IMR-90 (cell line): ENCODE measurements around the gene AKT3. TPM values are rescaled to one million over a fixed set of nuclear protein-coding genes. Genes with fewer than 3 reads are reported as not detected.

Experiments
- ATAC-seq: fragments of 200-7000 bp; cut with Tn5 transposase; 2 replicates; pipeline ENCODE4 v1.9.1; 2020; ENCODE audit warnings: low read depth, mild to moderate bottlenecking, moderate library complexity
- BruUV-seq: library from RNA; stranded (reverse); fragments of 400-500 nt; replicated peaks from 2 replicates; lab custom pipeline; 2021; lab: Mats Ljungman, UMichigan
- CTCF ChIA-PET: fragments of 300-600 bp; formaldehyde crosslinking; extraction: SDS; loops from one replicate; lab custom pipeline; 2021; ENCODE audit warnings: antibody characterized with exemption; lab: Yijun Ruan, JAX
- POLR2A ChIA-PET: fragments of 300-600 bp; sonication (Branson Sonifier 250); formaldehyde crosslinking; loops from one replicate; lab custom pipeline; 2022; ENCODE audit warnings: antibody characterized with exemption; ENCODE audit not compliant: unreplicated experiment; lab: Charles Lee
- DNase-seq: peaks from one replicate; pipeline ENCODE4 v3.0.0; 2013
- H2AFZ ChIP-seq: replicated peaks from 2 replicates; pipeline ENCODE3; 2013; ENCODE audit warnings: low read length, mild to moderate bottlenecking; ENCODE audit not compliant: poor library complexity
- H2AK5ac ChIP-seq: 2 replicates; pipeline ENCODE4 v1.6.1; 2013; ENCODE audit warnings: low read depth, low read length, inconsistent platforms
- H2AK9ac ChIP-seq: replicated peaks from 2 replicates; pipeline ENCODE3; 2013; ENCODE audit warnings: mild to moderate bottlenecking, low read depth, low read length, moderate library complexity; ENCODE audit not compliant: poor library complexity
- H2BK120ac ChIP-seq: 2 replicates; pipeline ENCODE4 v1.6.1; 2013; ENCODE audit warnings: low read depth, low read length, inconsistent platforms
- H2BK15ac ChIP-seq: 3 replicates; pipeline ENCODE4 v1.6.1; 2013; ENCODE audit warnings: low read depth, low read length, inconsistent platforms
- H2BK20ac ChIP-seq: 2 replicates; pipeline ENCODE4 v1.6.1; 2013; ENCODE audit warnings: low read depth, mild to moderate bottlenecking, inconsistent platforms, low read length, moderate library complexity
- H2BK5ac ChIP-seq: 2 replicates; pipeline ENCODE4 v1.6.1; 2013; ENCODE audit warnings: mild to moderate bottlenecking, low read depth, low read length, inconsistent platforms; ENCODE audit not compliant: poor library complexity, severe bottlenecking
- H3K14ac ChIP-seq: replicated peaks from 2 replicates; pipeline ENCODE4 v1.6.1; 2013; ENCODE audit warnings: low read depth, low read length, inconsistent platforms
- H3K18ac ChIP-seq: 2 replicates; pipeline ENCODE4 v1.6.1; 2013; ENCODE audit warnings: low read depth, low read length, control low read depth
- H3K23ac ChIP-seq: 2 replicates; pipeline ENCODE4 v1.6.1; 2013; ENCODE audit warnings: low read depth, low read length, inconsistent platforms
- H3K27ac ChIP-seq: 2 replicates; pipeline ENCODE4 v1.5.1; 2013; ENCODE audit warnings: mild to moderate bottlenecking, control low read depth, low read length; ENCODE audit not compliant: insufficient read depth
- H3K27me3 ChIP-seq: 2 replicates; pipeline ENCODE4 v1.6.1; 2013; ENCODE audit warnings: low read length; ENCODE audit not compliant: control insufficient read depth, insufficient read depth
- H3K36me3 ChIP-seq: 2 replicates; pipeline ENCODE4 v1.6.1; 2013; ENCODE audit warnings: low read length, mixed read lengths; ENCODE audit not compliant: control insufficient read depth, insufficient read depth
- H3K4ac ChIP-seq: 2 replicates; pipeline ENCODE4 v1.6.1; 2013; ENCODE audit warnings: low read depth, low read length, inconsistent platforms
- H3K4me1 ChIP-seq: 2 replicates; pipeline ENCODE4 v1.6.1; 2013; ENCODE audit warnings: low read length, mixed read lengths; ENCODE audit not compliant: control insufficient read depth, insufficient read depth
- H3K4me2 ChIP-seq: 2 replicates; pipeline ENCODE4 v1.6.1; 2013; ENCODE audit warnings: low read depth, mild to moderate bottlenecking, control low read depth, low read length, moderate library complexity
- H3K4me3 ChIP-seq: 2 replicates; pipeline ENCODE4 v1.5.1; 2013; ENCODE audit warnings: low read depth, mild to moderate bottlenecking, control low read depth, low read length, moderate library complexity; ENCODE audit not compliant: insufficient read depth
- H3K56ac ChIP-seq: 2 replicates; pipeline ENCODE4 v1.6.1; 2013; ENCODE audit warnings: low read length, inconsistent platforms; ENCODE audit not compliant: insufficient read depth; ENCODE audit errors: extremely low read depth
- H3K79me1 ChIP-seq, 2 experiments: 2 replicates each; pipeline ENCODE4 v1.6.1; 2013; ENCODE audit warnings: low read length in 2 of 2, inconsistent platforms in 1 of 2, low read depth in 1 of 2
- H3K9ac ChIP-seq: 2 replicates; pipeline ENCODE4 v1.6.1; 2013; ENCODE audit warnings: low read depth, low read length, control low read depth
- H3K9me1 ChIP-seq: 2 replicates; pipeline ENCODE4 v1.6.1; 2013; ENCODE audit warnings: low read length, inconsistent platforms; ENCODE audit not compliant: insufficient read depth
- H3K9me3 ChIP-seq: 2 replicates; pipeline ENCODE4 v1.6.1; 2013; ENCODE audit warnings: low read length; ENCODE audit not compliant: control insufficient read depth, insufficient read depth
- H4K20me1 ChIP-seq: 2 replicates; pipeline ENCODE4 v1.6.1; 2013; ENCODE audit warnings: low read length, inconsistent platforms; ENCODE audit not compliant: insufficient read depth
- H4K5ac ChIP-seq: 2 replicates; pipeline ENCODE4 v1.6.1; 2013; ENCODE audit warnings: mild to moderate bottlenecking, low read depth, low read length, control low read depth
- H4K8ac ChIP-seq, 2 experiments: 2 replicates each; pipeline ENCODE4 v1.6.1; 2013; ENCODE audit warnings: low read depth in 2 of 2, low read length in 2 of 2, control low read depth in 1 of 2, inconsistent platforms in 1 of 2
- H4K91ac ChIP-seq: 2 replicates; pipeline ENCODE4 v1.6.1; 2013; ENCODE audit warnings: low read depth, low read length, inconsistent platforms; ENCODE audit not compliant: insufficient read depth
- BHLHE40 ChIP-seq: fragments of 150-350 bp; IDR thresholded peaks from 2 replicates; pipeline ENCODE4 v1.6.1; 2016; ENCODE audit warnings: mild to moderate bottlenecking, low read depth, low read length
- CEBPB ChIP-seq: IDR thresholded peaks from 2 replicates; pipeline ENCODE4 v1.6.1; 2012; ENCODE audit warnings: low read depth, low read length, improper control_type of control experiment
- CHD1 ChIP-seq: IDR thresholded peaks from 2 replicates; pipeline ENCODE4 v1.6.1; 2012; ENCODE audit warnings: low read depth, low read length, improper control_type of control experiment
- CTCF ChIP-seq: conservative IDR thresholded peaks from 2 replicates; pipeline ENCODE4 v1.5.1; 2012; ENCODE audit warnings: mild to moderate bottlenecking, low read depth, low read length, improper control_type of control experiment
- ELK1 ChIP-seq: fragments of 150-350 bp; IDR thresholded peaks from 2 replicates; pipeline ENCODE4 v1.6.1; 2016; ENCODE audit warnings: low read depth, mild to moderate bottlenecking, low read length, moderate library complexity, borderline replicate concordance
- FOS ChIP-seq: fragments of 150-350 bp; IDR thresholded peaks from 2 replicates; pipeline ENCODE4 v1.6.1; 2016; ENCODE audit warnings: low read depth, low read length
- MAFK ChIP-seq: IDR thresholded peaks from 2 replicates; pipeline ENCODE4 v1.6.1; 2012; ENCODE audit warnings: low read depth, low read length, improper control_type of control experiment
- MAZ ChIP-seq: IDR thresholded peaks from 2 replicates; pipeline ENCODE4 v1.6.1; 2012; ENCODE audit warnings: low read depth, mild to moderate bottlenecking, low read length, improper control_type of control experiment, moderate library complexity, borderline replicate concordance
- MXI1 ChIP-seq: IDR thresholded peaks from 2 replicates; pipeline ENCODE4 v1.6.1; 2012; ENCODE audit warnings: low read depth, mild to moderate bottlenecking, low read length, moderate library complexity, borderline replicate concordance
- NFE2L2 ChIP-seq: fragments of 150-350 bp; IDR thresholded peaks from 2 replicates; pipeline ENCODE4 v1.6.1; 2016; ENCODE audit warnings: low read depth, mild to moderate bottlenecking, low read length
- POLR2A ChIP-seq: IDR thresholded peaks from 2 replicates; pipeline ENCODE4 v1.6.1; 2012; ENCODE audit warnings: mild to moderate bottlenecking, low read depth, low read length
- RAD21 ChIP-seq: IDR thresholded peaks from 2 replicates; pipeline ENCODE4 v1.6.1; 2012; ENCODE audit warnings: low read length, improper control_type of control experiment
- RCOR1 ChIP-seq: IDR thresholded peaks from 2 replicates; pipeline ENCODE4 v1.6.1; 2012; ENCODE audit warnings: mild to moderate bottlenecking, low read length, improper control_type of control experiment; ENCODE audit not compliant: insufficient replicate concordance
- RFX5 ChIP-seq: IDR thresholded peaks from 2 replicates; pipeline ENCODE4 v1.8.0; 2012; ENCODE audit warnings: low read depth, mild to moderate bottlenecking, low read length, moderate library complexity
- SMC3 ChIP-seq: fragments of 150-350 bp; IDR thresholded peaks from 2 replicates; pipeline ENCODE4 v1.6.1; 2016; ENCODE audit warnings: low read depth, mild to moderate bottlenecking, antibody characterized with exemption, low read length, moderate library complexity
- USF2 ChIP-seq: fragments of 150-350 bp; IDR thresholded peaks from 2 replicates; pipeline ENCODE4 v1.6.1; 2017; ENCODE audit warnings: mild to moderate bottlenecking, antibody characterized with exemption, low read length, low read depth
- WGBS, 2 experiments: methylation state at CpG; one replicate each; pipeline versions ENCODE4 v1.1.5 to v1.1.7; 2013; ENCODE audit warnings: missing lambda C conversion rate in 2 of 2; ENCODE audit not compliant: insufficient read length in 1 of 2; ENCODE audit errors: extremely low coverage in 2 of 2; 5-methylcytosine and 5-hydroxymethylcytosine counted together
- dilution Hi-C: fragments of 300-500 bp; cut with HindIII; formaldehyde crosslinking; loops from one replicate; pipeline ENCODE4 v1.14.3; 2018; ENCODE audit warnings: low sequenced_read_pairs; ENCODE audit not compliant: unreplicated experiment
- in situ Hi-C: fragments of 300-500 bp; cut with MboI; formaldehyde crosslinking; loops from 3 replicates; pipeline ENCODE4 v1.14.3; 2019; ENCODE audit warnings: low sequenced_read_pairs, inconsistent platforms, mixed read lengths
- intact Hi-C: fragments of 100-400 bp; cut with micrococcal nuclease; formaldehyde crosslinking; loops from 2 replicates; pipeline ENCODE4 v1.10.0; 2022
- polyA plus RNA-seq, 3 experiments: library from polyadenylated mRNA; depleted of rRNA; stranded (reverse); fragments of >200 nt; gene quantifications; 2 replicates each; pipeline ENCODE4 v1.2.3, GENCODE V29; 2012; ENCODE audit warnings: low replicate concordance in 1 of 3
- total RNA-seq: library from RNA; depleted of rRNA; stranded (reverse); fragments of >200 nt; gene quantifications from 2 replicates; pipeline ENCODE4 v1.2.3, GENCODE V29; 2012

AKT3 gene
- total and polyA plus RNA-seq, 2 of the 4 experiments (the other 2 are of a cell fraction), result 15.2 to 19.4 TPM

DNA sequence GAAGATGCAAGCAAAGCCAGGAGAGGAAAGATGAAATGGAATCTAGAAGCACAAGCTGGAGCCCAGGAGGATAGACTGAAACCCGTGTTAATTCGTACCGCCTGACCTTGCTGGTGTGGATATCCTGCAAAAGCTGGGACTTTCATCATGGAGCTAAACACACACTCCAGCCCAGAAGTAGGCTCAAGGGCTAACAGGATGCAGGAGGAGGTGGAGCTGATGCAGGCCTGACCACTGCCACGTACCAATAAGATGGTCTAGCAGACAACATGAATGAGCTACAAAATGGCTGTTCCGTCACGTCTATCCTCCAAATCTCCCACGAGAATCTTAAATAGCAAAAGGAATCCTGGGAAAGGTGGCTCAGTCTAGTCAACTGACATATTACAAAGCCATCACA lies 323.9 kb downstream of the AKT3 start:
- peaks cover 3% of the 10 kb centered on the region; the same call in 1 of the 2 replicates for H3K9me1 ChIP-seq
- no peak overlapping the region for H2BK15ac ChIP-seq
- no peak overlapping the region for H3K56ac ChIP-seq
- dilution Hi-C loops, result no loop called here
- H2AFZ ChIP-seq, result no peak overlapping the region
- peaks cover 17 to 19% of the 10 kb centered on the region in 2 experiments for H3K79me1 ChIP-seq
- TF ChIP-seq MAZ, result no peak
- no peak for TF ChIP-seq MXI1
- TF ChIP-seq USF2, result no peak
- no peak for TF ChIP-seq FOS
- no peak for TF ChIP-seq CEBPB
- TF ChIP-seq ELK1, result no peak
- TF ChIP-seq BHLHE40, result no peak
- no peak for TF ChIP-seq RCOR1
- TF ChIP-seq CTCF, result no peak
- no peak for TF ChIP-seq SMC3
- no peak for TF ChIP-seq MAFK
- TF ChIP-seq POLR2A, result no peak
- TF ChIP-seq NFE2L2, result no peak
- TF ChIP-seq RAD21, result no peak
- TF ChIP-seq CHD1, result no peak
- TF ChIP-seq RFX5, result no peak
- CTCF ChIA-PET, result interaction anchor here (0.8 kb wide), 1 partner anchor 1139 kb away, joined by 3 read pairs; no protein-coding TSS in a partner anchor
- H3K18ac ChIP-seq, result no peak overlapping the region
- no peak overlapping the region for H3K4ac ChIP-seq
- in situ Hi-C loops, result no loop called here
- peaks cover 4% of the 10 kb centered on the region; the same call in 1 of the 2 replicates for H3K36me3 ChIP-seq
- POLR2A ChIA-PET, result interaction anchor here (0.6 kb wide), 1 partner anchor 875 kb away, joined by 7 read pairs; no protein-coding TSS in a partner anchor
- H3K4me2 ChIP-seq, result no peak overlapping the region
- 0 out of 2 replicates have a peak overlapping the region, but pooled peaks have one; percentile 25 for H3K14ac ChIP-seq
- H4K20me1 ChIP-seq, result peaks cover 3% of the 10 kb centered on the region; the same call in 1 of the 2 replicates
- no peak overlapping the region for H3K27ac ChIP-seq
- 94% methylated on average over 6 of the region's 7 CpGs; no CpG with 5 or more reads in 1 of the 2 experiments for WGBS, 2 experiments
- no peaks in the 10 kb centered on the region for H3K9me3 ChIP-seq
- no TSS peak for BruUV-seq
- no peak overlapping the region for H4K91ac ChIP-seq
- no peak overlapping the region for H4K8ac ChIP-seq
- H3K27me3 ChIP-seq, result no peaks in the 10 kb centered on the region
- no peak overlapping the region for H3K9ac ChIP-seq
- H2BK20ac ChIP-seq, result 0 out of 2 replicates have a peak overlapping the region, but pooled peaks have one; percentile 9
- H3K23ac ChIP-seq, result no peak overlapping the region
- H2AK5ac ChIP-seq, result peak overlapping the region; percentile 61; the same call in 1 of the 2 replicates
- intact Hi-C loops, result no loop called here
- no peak overlapping the region for H4K5ac ChIP-seq
- no peak overlapping the region for H2BK120ac ChIP-seq
- H2BK5ac ChIP-seq, result no peak overlapping the region
- DNase-seq, result no peak
- no peak overlapping the region for H2AK9ac ChIP-seq
- H3K4me1 ChIP-seq, result peaks cover 3% of the 10 kb centered on the region
- no peak overlapping the region for H3K4me3 ChIP-seq
- ATAC-seq, result no peak
